ENCODE data around the gene ZNF789.

- TF ChIP-seq CTCF (IDR thresholded peaks at IDR 0.05; ENCODE audit: extremely low read depth in 1 of 2, insufficient read depth in 1 of 2, low read depth in 1 of 2, low read length in 2 of 2) (no peak), POLR2A (IDR thresholded peaks at IDR 0.05; ENCODE audit: low read depth, low read length) (no peak), MAX (IDR thresholded peaks at IDR 0.05; ENCODE audit: insufficient read depth, insufficient read length) (no peak), EZH2 (IDR thresholded peaks at IDR 0.05; ENCODE audit: borderline replicate concordance, low read depth, low read length, severe bottlenecking) (no peak), JUN (IDR thresholded peaks at IDR 0.05; ENCODE audit: borderline replicate concordance, insufficient read depth, insufficient read length, low read depth) (peak; percentile 40), MYC (IDR thresholded peaks at IDR 0.05; ENCODE audit: low read depth, low read length) (no peak), POLR2AphosphoS5 (IDR thresholded peaks at IDR 0.05; ENCODE audit: insufficient read depth, low read depth, low read length) (no peak), GATA2 (IDR thresholded peaks at IDR 0.05; ENCODE audit: insufficient read depth, insufficient read length, low read depth, low read length) (no peak), FOS (IDR thresholded peaks at IDR 0.05; ENCODE audit: borderline replicate concordance, insufficient read depth, low read length) (peak; percentile 62)
Measured at GRCh38 chr7:99514050-99514449, 41.4 kb downstream of the ZNF789 start.
